ENCODE data around the gene ISYNA1. TPM values are rescaled to one million over a fixed set of nuclear protein-coding genes. Genes with fewer than 3 reads are reported as not detected.

ISYNA1 gene
- total and polyA plus RNA-seq, 2 of the 13 experiments (the other 11 are each of a cell fraction or from before 2014, with no cell fraction given): 29.6 to 48.5 TPM

DNA sequence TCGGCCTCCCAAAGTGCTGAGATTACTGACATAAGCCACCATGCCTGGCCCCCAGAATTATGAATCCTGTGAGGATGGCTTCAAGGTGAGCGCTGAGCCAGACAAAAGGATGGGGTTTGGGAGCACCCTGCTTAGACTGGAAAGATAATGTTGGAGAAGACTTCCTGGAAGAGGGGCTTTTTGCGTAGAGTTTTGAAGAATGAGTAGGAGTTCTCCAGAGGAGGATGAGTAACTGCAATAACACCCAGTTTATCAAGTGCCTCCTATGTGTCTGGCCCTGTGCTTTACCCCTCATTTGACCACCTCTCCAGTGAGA is 52.6 kb downstream of the ISYNA1 start (continued):
- no peak for TF ChIP-seq MBNL3 (CRISPR knock-in tag; conservative IDR thresholded peaks at IDR 0.05)
- TF ChIP-seq ZNF709 (CRISPR knock-in tag; IDR thresholded peaks at IDR 0.05): 0 out of 2 replicates have a peak, but pooled peaks have one; percentile 16
- TF ChIP-seq ARNTL (CRISPR knock-in tag; IDR thresholded peaks at IDR 0.05): no peak
- no peak for TF ChIP-seq SMAD9 (CRISPR knock-in tag; IDR thresholded peaks at IDR 0.05)
- TF ChIP-seq, protein P1, sequence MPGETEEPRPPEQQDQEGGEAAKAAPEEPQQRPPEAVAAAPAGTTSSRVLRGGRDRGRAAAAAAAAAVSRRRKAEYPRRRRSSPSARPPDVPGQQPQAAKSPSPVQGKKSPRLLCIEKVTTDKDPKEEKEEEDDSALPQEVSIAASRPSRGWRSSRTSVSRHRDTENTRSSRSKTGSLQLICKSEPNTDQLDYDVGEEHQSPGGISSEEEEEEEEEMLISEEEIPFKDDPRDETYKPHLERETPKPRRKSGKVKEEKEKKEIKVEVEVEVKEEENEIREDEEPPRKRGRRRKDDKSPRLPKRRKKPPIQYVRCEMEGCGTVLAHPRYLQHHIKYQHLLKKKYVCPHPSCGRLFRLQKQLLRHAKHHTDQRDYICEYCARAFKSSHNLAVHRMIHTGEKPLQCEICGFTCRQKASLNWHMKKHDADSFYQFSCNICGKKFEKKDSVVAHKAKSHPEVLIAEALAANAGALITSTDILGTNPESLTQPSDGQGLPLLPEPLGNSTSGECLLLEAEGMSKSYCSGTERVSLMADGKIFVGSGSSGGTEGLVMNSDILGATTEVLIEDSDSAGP (CRISPR knock-in tag; IDR thresholded peaks at IDR 0.05; ENCODE audit: borderline replicate concordance): no peak
- TF ChIP-seq, protein P2, sequence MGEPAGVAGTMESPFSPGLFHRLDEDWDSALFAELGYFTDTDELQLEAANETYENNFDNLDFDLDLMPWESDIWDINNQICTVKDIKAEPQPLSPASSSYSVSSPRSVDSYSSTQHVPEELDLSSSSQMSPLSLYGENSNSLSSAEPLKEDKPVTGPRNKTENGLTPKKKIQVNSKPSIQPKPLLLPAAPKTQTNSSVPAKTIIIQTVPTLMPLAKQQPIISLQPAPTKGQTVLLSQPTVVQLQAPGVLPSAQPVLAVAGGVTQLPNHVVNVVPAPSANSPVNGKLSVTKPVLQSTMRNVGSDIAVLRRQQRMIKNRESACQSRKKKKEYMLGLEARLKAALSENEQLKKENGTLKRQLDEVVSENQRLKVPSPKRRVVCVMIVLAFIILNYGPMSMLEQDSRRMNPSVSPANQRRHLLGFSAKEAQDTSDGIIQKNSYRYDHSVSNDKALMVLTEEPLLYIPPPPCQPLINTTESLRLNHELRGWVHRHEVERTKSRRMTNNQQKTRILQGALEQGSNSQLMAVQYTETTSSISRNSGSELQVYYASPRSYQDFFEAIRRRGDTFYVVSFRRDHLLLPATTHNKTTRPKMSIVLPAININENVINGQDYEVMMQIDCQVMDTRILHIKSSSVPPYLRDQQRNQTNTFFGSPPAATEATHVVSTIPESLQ (CRISPR knock-in tag; conservative IDR thresholded peaks at IDR 0.05): no peak
- no peak for TF ChIP-seq ZNF572 (CRISPR knock-in tag; IDR thresholded peaks at IDR 0.05)
- TF ChIP-seq ZBTB1 (CRISPR knock-in tag; IDR thresholded peaks at IDR 0.05; ENCODE audit: borderline replicate concordance): no peak
- TF ChIP-seq, protein P3, sequence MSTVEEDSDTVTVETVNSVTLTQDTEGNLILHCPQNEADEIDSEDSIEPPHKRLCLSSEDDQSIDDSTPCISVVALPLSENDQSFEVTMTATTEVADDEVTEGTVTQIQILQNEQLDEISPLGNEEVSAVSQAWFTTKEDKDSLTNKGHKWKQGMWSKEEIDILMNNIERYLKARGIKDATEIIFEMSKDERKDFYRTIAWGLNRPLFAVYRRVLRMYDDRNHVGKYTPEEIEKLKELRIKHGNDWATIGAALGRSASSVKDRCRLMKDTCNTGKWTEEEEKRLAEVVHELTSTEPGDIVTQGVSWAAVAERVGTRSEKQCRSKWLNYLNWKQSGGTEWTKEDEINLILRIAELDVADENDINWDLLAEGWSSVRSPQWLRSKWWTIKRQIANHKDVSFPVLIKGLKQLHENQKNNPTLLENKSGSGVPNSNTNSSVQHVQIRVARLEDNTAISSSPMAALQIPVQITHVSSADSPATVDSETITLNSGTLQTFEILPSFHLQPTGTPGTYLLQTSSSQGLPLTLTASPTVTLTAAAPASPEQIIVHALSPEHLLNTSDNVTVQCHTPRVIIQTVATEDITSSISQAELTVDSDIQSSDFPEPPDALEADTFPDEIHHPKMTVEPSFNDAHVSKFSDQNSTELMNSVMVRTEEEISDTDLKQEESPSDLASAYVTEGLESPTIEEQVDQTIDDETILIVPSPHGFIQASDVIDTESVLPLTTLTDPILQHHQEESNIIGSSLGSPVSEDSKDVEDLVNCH (CRISPR knock-in tag; IDR thresholded peaks at IDR 0.05): no peak
- TF ChIP-seq, protein P4, sequence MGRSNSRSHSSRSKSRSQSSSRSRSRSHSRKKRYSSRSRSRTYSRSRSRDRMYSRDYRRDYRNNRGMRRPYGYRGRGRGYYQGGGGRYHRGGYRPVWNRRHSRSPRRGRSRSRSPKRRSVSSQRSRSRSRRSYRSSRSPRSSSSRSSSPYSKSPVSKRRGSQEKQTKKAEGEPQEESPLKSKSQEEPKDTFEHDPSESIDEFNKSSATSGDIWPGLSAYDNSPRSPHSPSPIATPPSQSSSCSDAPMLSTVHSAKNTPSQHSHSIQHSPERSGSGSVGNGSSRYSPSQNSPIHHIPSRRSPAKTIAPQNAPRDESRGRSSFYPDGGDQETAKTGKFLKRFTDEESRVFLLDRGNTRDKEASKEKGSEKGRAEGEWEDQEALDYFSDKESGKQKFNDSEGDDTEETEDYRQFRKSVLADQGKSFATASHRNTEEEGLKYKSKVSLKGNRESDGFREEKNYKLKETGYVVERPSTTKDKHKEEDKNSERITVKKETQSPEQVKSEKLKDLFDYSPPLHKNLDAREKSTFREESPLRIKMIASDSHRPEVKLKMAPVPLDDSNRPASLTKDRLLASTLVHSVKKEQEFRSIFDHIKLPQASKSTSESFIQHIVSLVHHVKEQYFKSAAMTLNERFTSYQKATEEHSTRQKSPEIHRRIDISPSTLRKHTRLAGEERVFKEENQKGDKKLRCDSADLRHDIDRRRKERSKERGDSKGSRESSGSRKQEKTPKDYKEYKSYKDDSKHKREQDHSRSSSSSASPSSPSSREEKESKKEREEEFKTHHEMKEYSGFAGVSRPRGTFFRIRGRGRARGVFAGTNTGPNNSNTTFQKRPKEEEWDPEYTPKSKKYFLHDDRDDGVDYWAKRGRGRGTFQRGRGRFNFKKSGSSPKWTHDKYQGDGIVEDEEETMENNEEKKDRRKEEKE (IDR thresholded peaks at IDR 0.05): no peak
- no peak for TF ChIP-seq JDP2 (CRISPR knock-in tag; IDR thresholded peaks at IDR 0.05; ENCODE audit: borderline replicate concordance)
- no peak for TF ChIP-seq DMAP1 (CRISPR knock-in tag; IDR thresholded peaks at IDR 0.05)
- TF ChIP-seq ETV5 (CRISPR knock-in tag; IDR thresholded peaks at IDR 0.05; ENCODE audit: borderline replicate concordance): no peak
- TF ChIP-seq NFKBIZ (CRISPR knock-in tag; IDR thresholded peaks at IDR 0.05): 0 out of 2 replicates have a peak, but pooled peaks have one; percentile 51
- 0 out of 2 replicates have a peak, but pooled peaks have one; percentile 11 for TF ChIP-seq BORCS8-MEF2B (CRISPR knock-in tag; IDR thresholded peaks at IDR 0.05)
- TF ChIP-seq, protein P5, sequence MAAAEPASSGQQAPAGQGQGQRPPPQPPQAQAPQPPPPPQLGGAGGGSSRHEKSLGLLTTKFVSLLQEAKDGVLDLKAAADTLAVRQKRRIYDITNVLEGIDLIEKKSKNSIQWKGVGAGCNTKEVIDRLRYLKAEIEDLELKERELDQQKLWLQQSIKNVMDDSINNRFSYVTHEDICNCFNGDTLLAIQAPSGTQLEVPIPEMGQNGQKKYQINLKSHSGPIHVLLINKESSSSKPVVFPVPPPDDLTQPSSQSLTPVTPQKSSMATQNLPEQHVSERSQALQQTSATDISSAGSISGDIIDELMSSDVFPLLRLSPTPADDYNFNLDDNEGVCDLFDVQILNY (CRISPR knock-in tag; conservative IDR thresholded peaks at IDR 0.05): no peak
- TF ChIP-seq, protein P6, sequence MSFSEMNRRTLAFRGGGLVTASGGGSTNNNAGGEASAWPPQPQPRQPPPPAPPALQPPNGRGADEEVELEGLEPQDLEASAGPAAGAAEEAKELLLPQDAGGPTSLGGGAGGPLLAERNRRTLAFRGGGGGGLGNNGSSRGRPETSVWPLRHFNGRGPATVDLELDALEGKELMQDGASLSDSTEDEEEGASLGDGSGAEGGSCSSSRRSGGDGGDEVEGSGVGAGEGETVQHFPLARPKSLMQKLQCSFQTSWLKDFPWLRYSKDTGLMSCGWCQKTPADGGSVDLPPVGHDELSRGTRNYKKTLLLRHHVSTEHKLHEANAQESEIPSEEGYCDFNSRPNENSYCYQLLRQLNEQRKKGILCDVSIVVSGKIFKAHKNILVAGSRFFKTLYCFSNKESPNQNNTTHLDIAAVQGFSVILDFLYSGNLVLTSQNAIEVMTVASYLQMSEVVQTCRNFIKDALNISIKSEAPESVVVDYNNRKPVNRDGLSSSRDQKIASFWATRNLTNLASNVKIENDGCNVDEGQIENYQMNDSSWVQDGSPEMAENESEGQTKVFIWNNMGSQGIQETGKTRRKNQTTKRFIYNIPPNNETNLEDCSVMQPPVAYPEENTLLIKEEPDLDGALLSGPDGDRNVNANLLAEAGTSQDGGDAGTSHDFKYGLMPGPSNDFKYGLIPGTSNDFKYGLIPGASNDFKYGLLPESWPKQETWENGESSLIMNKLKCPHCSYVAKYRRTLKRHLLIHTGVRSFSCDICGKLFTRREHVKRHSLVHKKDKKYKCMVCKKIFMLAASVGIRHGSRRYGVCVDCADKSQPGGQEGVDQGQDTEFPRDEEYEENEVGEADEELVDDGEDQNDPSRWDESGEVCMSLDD (CRISPR knock-in tag; IDR thresholded peaks at IDR 0.05; ENCODE audit: borderline replicate concordance): no peak
- no peak for TF ChIP-seq NCOA5 (CRISPR knock-in tag; IDR thresholded peaks at IDR 0.05)
